C4-2B (cell line): ENCODE data around the gene LIN7B.
"Not testable (repeated sequence)": the region's sequence is repeated elsewhere in the genome, so short reads cannot be mapped to it uniquely, and the experiment has no call there.

ENCODE experiments used
- H3K27ac ChIP-seq: fragments of 450-650 bp; 2 replicates; pipeline ENCODE4 v1.5.1; 2017
- ZFX ChIP-seq: fragments of 450-650 bp; IDR thresholded peaks from 2 replicates; pipeline ENCODE4 v1.6.1; 2017
- TF ChIP-seq, protein P1 (sequence below): fragments of 450-650 bp; conservative IDR thresholded peaks from 2 replicates; pipeline ENCODE4 v1.5.1; 2017; ENCODE audit warnings: mild to moderate bottlenecking

LIN7B gene

DNA sequence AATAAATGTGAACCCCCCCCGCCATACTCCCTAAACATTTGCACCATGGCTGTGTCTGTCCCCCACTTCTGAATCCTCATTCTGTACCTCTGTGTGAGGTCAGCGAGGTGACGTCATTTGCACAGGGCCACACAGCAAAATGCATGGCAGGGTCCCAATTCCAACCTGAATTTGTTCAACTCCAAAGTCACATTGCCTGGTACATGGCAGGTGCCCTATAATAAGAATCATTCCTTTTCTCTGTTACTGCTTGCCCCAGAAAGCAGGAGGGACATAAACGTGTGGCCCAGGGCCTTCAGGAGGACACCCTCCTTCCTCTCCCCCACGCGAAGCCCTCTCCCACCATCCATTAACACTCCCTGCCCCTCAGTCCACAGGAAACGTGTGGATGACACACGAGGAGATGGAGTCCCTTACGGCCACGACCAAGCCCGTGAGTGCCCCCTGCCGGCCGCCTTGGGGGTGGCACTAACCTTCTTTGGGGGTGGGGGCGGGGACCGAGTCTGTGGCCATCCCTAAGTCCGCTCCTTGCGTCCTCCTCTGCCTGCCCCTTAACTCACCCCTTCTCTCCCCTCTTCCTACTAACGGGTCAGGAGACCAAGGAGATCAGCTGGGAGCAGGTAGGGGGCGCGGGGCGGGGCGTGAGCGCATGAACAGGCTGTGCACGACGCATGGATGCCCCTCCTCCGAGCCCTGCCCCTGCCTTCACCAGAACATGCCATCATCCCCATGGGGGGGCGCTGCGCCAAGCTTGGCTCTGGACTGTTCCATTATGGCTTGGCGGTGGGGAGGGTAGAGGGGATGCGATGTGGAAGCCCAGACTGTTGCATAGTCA, 31.6 kb downstream of the LIN7B start:
- no peak for TF ChIP-seq ZFX
- TF ChIP-seq, protein P1, sequence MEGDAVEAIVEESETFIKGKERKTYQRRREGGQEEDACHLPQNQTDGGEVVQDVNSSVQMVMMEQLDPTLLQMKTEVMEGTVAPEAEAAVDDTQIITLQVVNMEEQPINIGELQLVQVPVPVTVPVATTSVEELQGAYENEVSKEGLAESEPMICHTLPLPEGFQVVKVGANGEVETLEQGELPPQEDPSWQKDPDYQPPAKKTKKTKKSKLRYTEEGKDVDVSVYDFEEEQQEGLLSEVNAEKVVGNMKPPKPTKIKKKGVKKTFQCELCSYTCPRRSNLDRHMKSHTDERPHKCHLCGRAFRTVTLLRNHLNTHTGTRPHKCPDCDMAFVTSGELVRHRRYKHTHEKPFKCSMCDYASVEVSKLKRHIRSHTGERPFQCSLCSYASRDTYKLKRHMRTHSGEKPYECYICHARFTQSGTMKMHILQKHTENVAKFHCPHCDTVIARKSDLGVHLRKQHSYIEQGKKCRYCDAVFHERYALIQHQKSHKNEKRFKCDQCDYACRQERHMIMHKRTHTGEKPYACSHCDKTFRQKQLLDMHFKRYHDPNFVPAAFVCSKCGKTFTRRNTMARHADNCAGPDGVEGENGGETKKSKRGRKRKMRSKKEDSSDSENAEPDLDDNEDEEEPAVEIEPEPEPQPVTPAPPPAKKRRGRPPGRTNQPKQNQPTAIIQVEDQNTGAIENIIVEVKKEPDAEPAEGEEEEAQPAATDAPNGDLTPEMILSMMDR: peak; percentile 97
- H3K27ac ChIP-seq: no peak overlapping the region

DNA sequence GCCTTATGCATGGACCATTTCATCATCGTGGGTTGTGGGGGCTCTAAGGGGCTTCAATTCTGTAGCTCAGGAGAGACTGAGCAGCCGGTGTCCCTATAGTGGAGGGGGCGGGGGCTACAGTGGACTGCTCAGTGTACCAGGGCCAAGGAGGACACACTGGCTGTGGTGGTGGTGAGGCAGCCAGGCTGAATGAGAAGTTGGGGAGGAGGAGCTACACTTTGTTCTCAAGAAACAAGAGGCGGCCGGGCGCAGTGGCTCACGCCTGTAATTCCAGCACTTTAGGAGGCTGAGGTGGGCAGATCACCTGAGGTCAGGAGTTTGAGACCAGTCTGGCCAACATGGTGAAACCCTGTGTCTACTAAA, 32.2 kb downstream of the LIN7B start:
- not testable (repeated sequence) for H3K27ac ChIP-seq

DNA sequence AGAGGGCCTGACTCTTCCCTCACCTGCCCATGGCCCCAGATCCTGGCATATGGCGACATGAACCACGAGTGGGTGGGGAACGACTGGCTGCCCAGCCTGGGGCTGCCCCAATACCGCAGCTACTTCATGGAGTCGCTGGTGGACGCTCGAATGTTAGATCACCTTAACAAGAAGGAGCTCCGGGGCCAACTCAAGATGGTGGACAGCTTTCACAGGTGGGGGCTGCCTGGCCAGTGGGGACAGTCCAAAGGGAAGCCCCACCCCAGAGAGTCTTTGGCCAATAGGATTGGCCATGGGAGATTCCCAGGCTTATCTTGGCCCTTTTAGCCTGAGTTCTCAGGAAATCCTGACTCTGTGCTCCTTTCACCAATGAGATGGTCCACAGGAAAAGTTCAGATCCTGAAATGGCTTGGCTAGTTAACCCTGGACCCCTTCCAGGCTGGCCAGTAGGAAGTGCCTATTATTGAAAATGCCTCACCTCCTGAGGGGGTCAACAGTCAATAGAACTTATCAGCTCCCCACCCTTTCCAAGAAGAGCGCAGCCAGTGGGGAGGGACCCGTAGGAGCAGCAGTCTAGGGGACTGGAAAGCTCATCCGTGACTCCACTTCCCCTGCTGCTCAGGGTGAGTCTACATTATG, 34.0 kb downstream of the LIN7B start:
- H3K27ac ChIP-seq: peak overlapping the region; percentile 95
- TF ChIP-seq, protein P1: no peak
- no peak for TF ChIP-seq ZFX

DNA sequence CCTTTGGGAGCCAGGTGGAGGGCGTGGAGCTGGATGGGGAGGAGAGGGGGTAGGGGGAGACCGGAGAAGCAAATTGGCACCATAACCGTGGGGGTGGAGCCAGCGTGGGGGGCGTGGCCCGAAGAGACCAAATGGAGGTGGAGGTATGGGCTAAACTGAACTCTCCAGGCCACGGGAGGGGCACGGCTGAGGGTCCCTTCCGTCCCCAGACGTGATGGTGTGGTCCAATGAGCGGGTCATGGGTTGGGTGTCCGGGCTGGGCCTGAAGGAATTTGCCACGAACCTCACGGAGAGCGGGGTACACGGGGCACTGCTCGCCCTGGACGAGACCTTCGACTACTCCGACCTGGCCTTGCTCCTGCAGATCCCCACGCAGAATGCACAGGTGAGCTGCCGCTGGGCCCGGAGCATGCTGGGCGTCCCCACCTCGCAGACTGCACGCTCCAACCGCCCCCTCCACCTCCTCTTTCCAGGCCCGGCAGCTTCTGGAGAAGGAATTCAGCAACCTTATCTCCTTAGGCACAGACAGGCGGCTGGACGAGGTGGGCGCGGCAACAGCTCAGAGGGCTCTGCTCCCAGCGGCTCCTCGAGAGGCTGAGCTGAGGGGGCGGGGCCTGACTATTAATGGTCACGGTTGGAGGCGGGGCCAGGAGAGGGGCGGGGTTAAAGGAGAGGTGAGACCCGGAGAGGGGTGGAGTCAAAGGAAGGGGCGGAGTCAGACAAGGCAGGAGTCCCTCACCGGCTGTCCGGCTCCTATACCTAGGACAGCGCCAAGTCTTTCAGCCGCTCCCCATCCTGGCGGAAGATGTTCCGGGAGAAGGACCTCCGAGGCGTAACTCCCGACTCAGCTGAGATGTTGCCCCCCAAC, 34.8 kb downstream of the LIN7B start:
- H3K27ac ChIP-seq: peak overlapping the region; percentile 95
- TF ChIP-seq ZFX: no peak
- TF ChIP-seq, protein P1: no peak

DNA sequence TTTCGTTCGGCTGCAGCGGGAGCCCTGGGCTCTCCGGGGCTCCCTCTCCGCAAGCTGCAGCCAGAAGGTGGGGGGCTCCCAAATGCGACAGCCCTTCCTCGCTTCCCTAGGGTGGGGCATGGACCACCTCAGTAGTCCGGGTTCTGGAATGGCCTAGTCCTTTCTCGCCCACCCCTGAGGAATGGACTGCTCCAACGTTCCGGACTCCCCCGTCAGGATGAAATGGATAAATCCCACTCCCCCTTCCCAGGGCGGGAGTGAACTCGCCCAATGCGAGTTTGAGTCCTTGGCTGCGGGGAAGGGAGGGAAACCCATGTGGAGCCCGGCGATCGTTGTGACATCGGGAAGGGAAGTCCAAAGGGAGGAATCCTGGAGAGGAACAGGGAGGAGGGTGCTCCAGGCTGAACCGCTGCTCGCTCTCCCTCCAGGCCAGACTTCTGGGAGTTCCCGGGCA, 35.5 kb downstream of the LIN7B start:
- peak overlapping the region; percentile 95 for H3K27ac ChIP-seq
- TF ChIP-seq, protein P1: no peak
- TF ChIP-seq ZFX: no peak

DNA sequence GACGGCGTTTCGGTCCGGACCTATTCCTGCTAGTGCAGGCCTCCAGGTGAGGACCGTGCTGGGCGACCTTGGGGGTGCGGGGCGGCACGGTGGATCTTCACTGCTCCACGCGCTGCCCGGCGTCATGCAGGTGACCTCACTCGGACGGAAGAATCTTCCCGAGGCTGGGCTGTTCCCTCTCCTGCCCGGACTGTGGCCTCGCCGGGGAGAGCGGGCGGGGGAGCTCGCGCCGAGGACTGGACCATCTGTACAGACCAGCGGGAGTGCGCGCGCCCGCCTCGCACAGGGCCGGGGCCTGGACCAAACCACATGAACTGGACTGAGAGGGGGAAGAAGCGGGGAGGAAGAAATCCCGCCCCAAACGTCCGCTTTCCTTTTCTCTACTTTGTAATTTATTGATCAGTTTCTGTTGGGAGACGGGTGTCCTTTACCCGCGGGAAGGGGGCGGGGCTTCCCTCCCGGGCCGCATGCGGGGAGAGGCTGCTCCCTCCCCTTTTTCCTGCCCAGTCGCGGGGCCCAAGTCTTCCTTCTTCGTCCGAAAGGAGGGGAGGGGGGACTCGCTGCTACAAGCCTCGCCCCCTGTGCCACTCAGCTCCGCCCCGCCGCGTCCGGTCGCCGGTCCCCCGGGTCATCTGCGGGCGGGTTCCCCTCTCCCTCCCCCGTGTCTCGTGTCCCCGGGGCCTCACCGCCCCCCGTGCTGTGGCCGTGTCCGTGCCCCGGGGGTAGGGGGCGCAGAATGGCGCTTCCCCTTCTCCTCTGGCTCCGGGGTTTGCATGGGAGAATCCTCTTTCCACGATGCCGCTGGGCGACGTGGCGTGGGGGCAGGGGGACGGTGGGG, 36.2 kb downstream of the LIN7B start:
- peak overlapping the region; percentile 95 for H3K27ac ChIP-seq
- TF ChIP-seq, protein P1: no peak
- peak; percentile 44; the same call in 1 of the 2 replicates for TF ChIP-seq ZFX

DNA sequence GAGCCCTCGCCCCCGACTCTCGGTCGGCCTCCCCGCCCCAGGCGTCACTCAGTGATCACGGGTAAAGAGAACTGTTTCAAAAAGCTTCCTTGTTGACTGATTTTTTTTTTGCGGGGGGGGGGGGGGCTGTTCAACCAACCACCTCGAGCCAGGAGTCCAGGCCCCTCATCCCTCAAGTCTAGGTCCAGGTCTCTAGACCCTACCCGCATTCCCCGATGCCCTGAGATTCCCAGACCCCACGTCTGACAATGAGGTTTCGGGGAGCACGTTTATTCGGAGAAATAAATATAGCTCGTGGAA, 36.7 kb downstream of the LIN7B start:
- H3K27ac ChIP-seq: peak overlapping the region; percentile 95
- TF ChIP-seq, protein P1: no peak
- no peak for TF ChIP-seq ZFX
